Adrenal gland (tissue), 12 donors: ENCODE results near the gene RIPOR3. TPM values are rescaled to one million over a fixed set of nuclear protein-coding genes. Genes with fewer than 3 reads are reported as not detected.
A peak's percentile ranks its signal among the peaks of the same experiment; 100 is the strongest.
"Not testable (repeated sequence)": the region's sequence is repeated elsewhere in the genome, so short reads cannot be mapped to it uniquely, and the experiment has no call there.

Source experiments
- DNase-seq, 7 donors: peaks; one replicate each; pipeline ENCODE4 v3.0.0-alpha.2; 2019 to 2020
- H3K27ac ChIP-seq, 5 donors: fragments of 200-600 bp; sonication (generic) in 4 of 5; 1 replicate in 3 of 5; 2 replicates in 2 of 5; pipeline versions ENCODE4 v1.5.1 to v1.8.0; 2016 to 2020; ENCODE audit warnings: mild to moderate bottlenecking in 1 of 5
- H3K27me3 ChIP-seq: fragments of 200-600 bp; 2 replicates; pipeline ENCODE4 v1.8.0; 2021
- H3K36me3 ChIP-seq, 2 donors: fragments of 200-600 bp; replicated peaks in 1 of 2; 1 replicate in 1 of 2; 2 replicates in 1 of 2; pipeline versions ENCODE4 v1.5.1 to v1.8.0; 2018 to 2022
- H3K4me1 ChIP-seq, 2 donors: fragments of 200-600 bp; replicated peaks in 1 of 2; 1 replicate in 1 of 2; 2 replicates in 1 of 2; pipeline versions ENCODE4 v1.5.1 to v1.8.0; 2018 to 2021
- H3K4me3 ChIP-seq, 4 donors: fragments of 200-600 bp; sonication (generic) in 3 of 4; one replicate each; pipeline ENCODE4 v1.5.1; 2016 to 2018
- H3K9me3 ChIP-seq, 3 donors: fragments of 200-600 bp; sonication (generic) in 1 of 3; replicated peaks in 1 of 3; 1 replicate in 2 of 3; 2 replicates in 1 of 3; pipeline versions ENCODE4 v1.5.1 to v1.8.0; 2016 to 2021
- POLR2A ChIP-seq, 2 donors: fragments of 450-650 bp; IDR thresholded peaks; one replicate each; pipeline ENCODE4 v1.6.1; 2017; ENCODE audit warnings: antibody characterized with exemption in 2 of 2, mild to moderate bottlenecking in 2 of 2, moderate library complexity in 1 of 2
- WGBS, 4 donors: extraction: QIAGEN DNeasy Blood & Tissue Kit in 2 of 4; methylation state at CpG; one replicate each; pipeline versions ENCODE4 v1.1.5 to v1.1.7; 2013 to 2017; 5-methylcytosine and 5-hydroxymethylcytosine counted together
- intact Hi-C, 2 donors: fragments of 100-400 bp; cut with DNase I; formaldehyde crosslinking; loops; one replicate each; pipeline versions ENCODE4 v1.14.1 to v1.15.0; 2022 to 2023
- polyA plus RNA-seq, 3 donors: library from polyadenylated mRNA; stranded (reverse); fragments of 200-250 nt in 2 of 3; fragments of 350-450 nt in 1 of 3; fragmentation: Illumina TruSeq in 1 of 3; extraction: RNeasy Lipid Tissue Mini Kit (QIAGEN cat#74804) in 1 of 3; gene quantifications; one replicate each; pipeline ENCODE4 v1.2.3, GENCODE V29; 2013 to 2014
- total RNA-seq, 9 donors: library from RNA; depleted of rRNA in 4 of 9; stranded (reverse); fragments of >200 nt in 4 of 9; fragments of 120-200 nt in 1 of 9; fragmentation: NEBNext Ultra II Directional in 1 of 9; extraction: Animal tissue kit (Norgen Biotek cat#: 25700) in 1 of 9; gene quantifications; one replicate each; pipeline versions ENCODE4 v1.1.0 to v1.2.4, GENCODE V29; 2013 to 2023
- TF ChIP-seq, protein P1 (sequence below), 6 experiments: fragments of 450-650 bp in 4 of 6; fragments of 200-600 bp in 2 of 6; sonication (generic) in 1 of 6; IDR thresholded peaks; 1 replicate in 5 of 6; 2 replicates in 1 of 6; pipeline versions ENCODE4 v1.5.1 to v1.8.0; 2016 to 2021; ENCODE audit warnings: antibody characterized with exemption in 6 of 6, mild to moderate bottlenecking in 2 of 6, moderate library complexity in 1 of 6
- donor health status: healthy with polysubstance abuse.
- donor health status: Bipolar disorder and iron deficiency.
- donor health status: DM: yes; HTN: yes; CAD: no.
- donor health status: DM: no; HTN: no; CAD: no.
- donor health status: DM: no; HTN: no; CAD: no.
- donor health status: DM: yes; HTN: yes; CAD: no.

The RIPOR3 gene
- total and polyA plus RNA-seq, 12 donors = 3.4 to 135 (median 23.7) TPM

DNA sequence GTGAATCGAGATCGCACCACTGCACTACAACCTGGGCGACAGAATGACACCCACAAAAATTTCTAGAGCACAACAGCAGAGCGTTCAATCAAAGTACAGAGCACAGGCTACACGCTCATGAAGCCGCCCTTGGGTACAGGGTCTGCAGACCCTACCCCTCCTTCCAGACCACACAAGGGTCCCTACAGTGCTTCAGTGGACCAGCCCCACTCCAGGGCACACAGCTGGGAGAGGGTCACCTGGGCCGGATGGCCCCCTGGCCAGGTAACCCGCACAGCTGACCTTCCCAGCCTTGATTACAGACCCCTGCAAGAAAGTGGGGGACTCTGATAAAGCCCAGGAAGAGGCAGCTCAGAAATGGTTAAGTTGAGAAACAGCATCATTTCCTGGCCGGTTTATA lies 63.6 kb downstream of the RIPOR3 start:
- Histone ChIP-seq H3K27ac (peak overlapping the region in 1 of 5 donors; percentile 5), H3K9me3 (no peaks in the 10 kb centered on the region), H3K4me1 (peaks cover 0 to 8% of the 10 kb centered on the region in 2 donors), H3K27me3 (no peaks in the 10 kb centered on the region), H3K4me3 (no peak overlapping the region), H3K36me3 (no peaks in the 10 kb centered on the region)
- DNase-seq = no peak
- TF ChIP-seq POLR2A (IDR thresholded peaks at IDR 0.05) = no peak
- TF ChIP-seq, protein P1, sequence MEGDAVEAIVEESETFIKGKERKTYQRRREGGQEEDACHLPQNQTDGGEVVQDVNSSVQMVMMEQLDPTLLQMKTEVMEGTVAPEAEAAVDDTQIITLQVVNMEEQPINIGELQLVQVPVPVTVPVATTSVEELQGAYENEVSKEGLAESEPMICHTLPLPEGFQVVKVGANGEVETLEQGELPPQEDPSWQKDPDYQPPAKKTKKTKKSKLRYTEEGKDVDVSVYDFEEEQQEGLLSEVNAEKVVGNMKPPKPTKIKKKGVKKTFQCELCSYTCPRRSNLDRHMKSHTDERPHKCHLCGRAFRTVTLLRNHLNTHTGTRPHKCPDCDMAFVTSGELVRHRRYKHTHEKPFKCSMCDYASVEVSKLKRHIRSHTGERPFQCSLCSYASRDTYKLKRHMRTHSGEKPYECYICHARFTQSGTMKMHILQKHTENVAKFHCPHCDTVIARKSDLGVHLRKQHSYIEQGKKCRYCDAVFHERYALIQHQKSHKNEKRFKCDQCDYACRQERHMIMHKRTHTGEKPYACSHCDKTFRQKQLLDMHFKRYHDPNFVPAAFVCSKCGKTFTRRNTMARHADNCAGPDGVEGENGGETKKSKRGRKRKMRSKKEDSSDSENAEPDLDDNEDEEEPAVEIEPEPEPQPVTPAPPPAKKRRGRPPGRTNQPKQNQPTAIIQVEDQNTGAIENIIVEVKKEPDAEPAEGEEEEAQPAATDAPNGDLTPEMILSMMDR (IDR thresholded peaks at IDR 0.05) = no peak
- 79 to 88% (median 84%) methylated on average over 7 to 9 of the region's 9 CpGs for WGBS, 4 donors
- intact Hi-C loops = loop anchor here in 1 of 2 donors (10.0 kb wide), 1 partner anchor 87 kb away; no protein-coding TSS in a partner anchor

DNA sequence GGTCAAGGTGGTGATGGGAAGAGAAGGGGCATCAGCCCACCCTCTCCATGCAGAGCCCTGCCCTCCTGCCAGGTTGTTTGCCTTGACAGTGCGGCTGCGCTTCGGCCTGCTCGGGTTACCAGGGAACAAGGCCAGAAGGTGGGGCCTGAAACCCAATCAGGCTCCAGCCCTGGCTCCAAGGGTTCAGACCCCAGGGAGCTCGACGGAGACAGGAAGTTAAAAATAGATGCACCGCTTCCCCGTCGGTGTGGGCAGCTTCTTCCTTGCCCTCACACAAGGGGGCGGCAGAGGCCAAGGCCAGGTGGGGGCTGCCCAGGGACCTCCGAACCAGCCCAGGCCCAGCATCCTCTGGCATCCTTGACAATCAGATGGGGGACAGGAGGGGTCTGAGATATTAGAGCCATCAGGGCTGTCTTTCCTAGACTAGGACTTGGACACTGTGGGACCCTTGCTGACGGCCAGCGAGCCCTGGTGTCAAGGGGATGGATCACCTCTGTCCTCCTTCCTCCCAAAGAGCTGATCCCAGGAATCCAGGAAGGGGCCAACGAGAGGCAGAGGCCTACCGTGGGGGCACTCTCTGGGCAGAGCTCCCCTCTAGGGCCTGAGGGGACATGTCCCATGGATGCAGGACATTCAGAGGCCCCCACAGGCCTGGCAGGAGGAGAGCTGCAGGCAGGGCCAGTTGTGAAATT lies 65.2 kb downstream of the RIPOR3 start:
- H3K4me3 ChIP-seq = no peak overlapping the region
- TF ChIP-seq, protein P1 (IDR thresholded peaks at IDR 0.05) = peak; percentile 25 to 52 (median 42)
- TF ChIP-seq POLR2A (IDR thresholded peaks at IDR 0.05) = no peak
- no peaks in the 10 kb centered on the region for H3K36me3 ChIP-seq
- WGBS, 4 donors = 32 to 40% (median 32%) methylated on average over 4 to 15 of the region's 15 CpGs
- no peaks in the 10 kb centered on the region for H3K9me3 ChIP-seq
- H3K4me1 ChIP-seq = peaks cover 0 to 8% of the 10 kb centered on the region in 2 donors
- peak in 4 of 7 donors; percentile 33 to 62 (median 51) for DNase-seq
- H3K27ac ChIP-seq = peak overlapping the region in 2 of 5 donors; percentile 12 to 55
- intact Hi-C loops = loop anchor here in 1 of 2 donors (10.0 kb wide), 1 partner anchor 89 kb away; no protein-coding TSS in a partner anchor
- no peaks in the 10 kb centered on the region for H3K27me3 ChIP-seq

DNA sequence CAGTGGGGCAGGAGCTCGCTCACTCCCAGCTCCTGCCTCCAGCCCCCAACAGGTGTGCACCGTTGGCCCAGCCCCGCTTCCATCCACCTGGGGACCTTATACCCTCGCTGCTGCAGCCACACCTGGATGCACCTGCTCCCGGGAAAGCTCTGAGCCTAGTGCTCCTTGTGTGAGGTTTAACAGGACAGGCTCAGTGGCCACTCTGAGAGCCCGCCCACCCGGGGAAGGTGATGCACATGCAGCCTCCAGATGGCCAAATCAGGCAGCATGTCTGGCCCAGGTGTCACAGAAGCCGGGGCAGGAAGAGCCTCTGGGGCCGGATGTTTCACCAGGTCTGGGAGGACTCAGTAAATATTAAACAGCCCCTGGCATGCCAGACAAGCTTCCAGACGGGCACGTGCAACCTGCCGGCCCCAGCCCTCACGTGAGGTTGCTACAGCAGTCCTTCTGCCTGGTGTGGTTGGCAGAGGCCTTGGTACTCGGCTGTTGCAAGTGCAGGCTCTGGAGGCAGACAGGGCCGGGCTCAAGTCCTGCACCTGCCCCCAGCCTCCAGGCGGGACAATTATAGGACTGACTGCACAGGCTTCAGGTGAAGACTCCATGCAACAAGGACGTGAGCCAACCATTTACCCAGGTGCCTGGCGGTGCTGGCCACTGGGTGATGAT lies 66.9 kb downstream of the RIPOR3 start:
- peaks cover 0 to 8% of the 10 kb centered on the region in 2 donors for H3K4me1 ChIP-seq
- 81 to 92% (median 87%) methylated on average over 4 to 18 of the region's 18 CpGs for WGBS, 4 donors
- no peak for DNase-seq
- intact Hi-C loops = loop anchor here in 1 of 2 donors (10.0 kb wide), 1 partner anchor 90 kb away; no protein-coding TSS in a partner anchor
- no peaks in the 10 kb centered on the region for H3K9me3 ChIP-seq
- TF ChIP-seq, protein P1 (IDR thresholded peaks at IDR 0.05) = no peak
- no peak for TF ChIP-seq POLR2A (IDR thresholded peaks at IDR 0.05)
- H3K4me3 ChIP-seq = no peak overlapping the region
- no peaks in the 10 kb centered on the region for H3K36me3 ChIP-seq
- H3K27me3 ChIP-seq = no peaks in the 10 kb centered on the region
- no peak overlapping the region for H3K27ac ChIP-seq

DNA sequence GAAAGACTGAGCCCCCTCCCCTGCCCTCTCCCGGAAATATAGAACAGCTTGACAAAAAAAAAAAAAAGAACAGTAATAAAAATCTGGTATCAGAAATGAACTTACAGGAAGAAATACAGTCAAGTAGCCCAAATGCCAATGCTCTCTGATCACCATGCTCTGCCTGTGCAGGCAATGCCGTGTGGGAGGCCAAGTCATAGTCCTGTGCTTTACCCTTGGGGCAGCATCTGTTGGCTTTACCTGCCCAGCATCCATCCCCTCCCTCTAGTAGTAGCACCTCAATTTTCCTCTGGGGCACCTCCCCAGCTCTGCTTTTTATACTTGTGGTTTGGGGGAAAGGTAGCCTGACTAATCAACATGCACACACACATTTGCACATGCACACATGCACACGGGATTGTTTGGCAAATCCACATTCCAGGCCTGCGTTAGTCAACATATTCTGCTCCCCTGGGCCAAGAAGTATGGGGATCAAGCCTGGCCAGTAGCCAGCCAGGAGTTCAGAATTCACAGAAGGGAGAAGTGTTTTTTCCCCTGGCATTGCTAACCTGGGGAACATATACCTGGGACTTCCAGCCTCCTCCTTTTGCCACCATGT lies 70.2 kb downstream of the RIPOR3 start:
- 64 to 93% (median 87%) methylated on average over 3 to 4 of the region's 4 CpGs for WGBS, 4 donors
- no peak for TF ChIP-seq POLR2A (IDR thresholded peaks at IDR 0.05)
- TF ChIP-seq, protein P1 (IDR thresholded peaks at IDR 0.05) = no peak
- Histone ChIP-seq H3K4me3 (no peak overlapping the region), H3K9me3 (no peaks in the 10 kb centered on the region), H3K27me3 (no peaks in the 10 kb centered on the region), H3K36me3 (no peaks in the 10 kb centered on the region), H3K27ac (no peak overlapping the region), H3K4me1 (peaks cover 0 to 8% of the 10 kb centered on the region in 2 donors)
- no peak for DNase-seq
- intact Hi-C loops = loop anchor here in 1 of 2 donors (10.0 kb wide), 1 partner anchor 94 kb away; no protein-coding TSS in a partner anchor

DNA sequence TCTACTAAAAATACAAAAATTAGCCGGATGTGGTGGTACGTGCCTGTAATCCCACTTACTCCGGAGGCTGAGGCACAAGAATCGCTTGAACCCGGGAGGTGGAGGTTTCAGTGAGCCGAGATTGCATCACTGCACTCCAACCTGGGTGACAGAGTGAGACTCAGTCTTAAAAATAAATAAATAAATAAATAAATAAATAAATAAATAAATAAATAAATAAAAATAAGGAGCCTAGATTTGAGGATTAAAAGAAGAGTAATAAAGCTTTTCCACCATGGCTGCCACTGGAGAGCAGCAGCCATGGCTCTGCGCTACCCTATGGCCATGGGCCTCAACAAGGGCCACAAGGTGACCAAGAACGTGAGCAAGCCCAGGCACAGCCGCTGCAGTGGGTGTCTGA lies 70.9 kb downstream of the RIPOR3 start:
- H3K4me1 ChIP-seq, H3K27ac ChIP-seq, H3K36me3 ChIP-seq, H3K4me3 ChIP-seq, H3K27me3 ChIP-seq, H3K9me3 ChIP-seq, DNase-seq: not testable (repeated sequence)
- WGBS, 4 donors = 90 to 96% (median 93%) methylated on average over 9 of the region's 9 CpGs
- intact Hi-C loops = loop anchor here in 1 of 2 donors (10.0 kb wide), 1 partner anchor 94 kb away; no protein-coding TSS in a partner anchor
